Measurements from ENCODE around the gene SLC39A3.

Gene SLC39A3

GRCh38 chr19:2774083-2774679, 34.4 kb upstream of the SLC39A3 start:
- H3K4me3 Mint-ChIP-seq, result no peak overlapping the region
- no peak for ATAC-seq
- no peaks in the 10 kb centered on the region for H3K9me3 Mint-ChIP-seq
- H3K27ac Mint-ChIP-seq, result no peak overlapping the region
- H3K27me3 Mint-ChIP-seq, result no peaks in the 10 kb centered on the region
- H3K36me3 Mint-ChIP-seq, result peaks cover 27% of the 10 kb centered on the region
- peaks cover 47% of the 10 kb centered on the region for H3K4me1 Mint-ChIP-seq

GRCh38 chr19:2771786-2772674, 32.2 kb upstream of the SLC39A3 start:
- Mint-ChIP-seq H3K27ac (no peak overlapping the region), H3K9me3 (no peaks in the 10 kb centered on the region), H3K4me1 (peaks cover 30% of the 10 kb centered on the region), H3K36me3 (peaks cover 28% of the 10 kb centered on the region), H3K4me3 (no peak overlapping the region), H3K27me3 (no peaks in the 10 kb centered on the region)
- ATAC-seq, result no peak

GRCh38 chr19:2770055-2771013, 30.5 kb upstream of the SLC39A3 start:
- Mint-ChIP-seq H3K4me1 (peaks cover 18% of the 10 kb centered on the region), H3K27me3 (no peaks in the 10 kb centered on the region), H3K27ac (no peak overlapping the region), H3K36me3 (peaks cover 17% of the 10 kb centered on the region), H3K4me3 (no peak overlapping the region), H3K9me3 (no peaks in the 10 kb centered on the region)
- no peak for ATAC-seq

- Mint-ChIP-seq H3K27me3 (no peaks in the 10 kb centered on the region), H3K27ac (no peak overlapping the region), H3K36me3 (peaks cover 15% of the 10 kb centered on the region), H3K4me3 (no peak overlapping the region), H3K9me3 (no peaks in the 10 kb centered on the region), H3K4me1 (peaks cover 7% of the 10 kb centered on the region)
- ATAC-seq, result no peak
These were observed 29.4 kb upstream of the SLC39A3 start for GRCh38 chr19:2769218-2769617.

- no peak overlapping the region for H3K4me3 Mint-ChIP-seq
- ATAC-seq, result no peak
- H3K27me3 Mint-ChIP-seq, result no peaks in the 10 kb centered on the region
- no peaks in the 10 kb centered on the region for H3K9me3 Mint-ChIP-seq
- peaks cover 5% of the 10 kb centered on the region for H3K4me1 Mint-ChIP-seq
- H3K27ac Mint-ChIP-seq, result no peak overlapping the region
- peaks cover 14% of the 10 kb centered on the region for H3K36me3 Mint-ChIP-seq
These were observed 28.7 kb upstream of the SLC39A3 start for GRCh38 chr19:2768365-2769132.

GRCh38 chr19:2767688-2768087, 27.9 kb upstream of the SLC39A3 start:
- Mint-ChIP-seq H3K4me1 (peaks cover 5% of the 10 kb centered on the region), H3K36me3 (peaks cover 20% of the 10 kb centered on the region), H3K9me3 (no peaks in the 10 kb centered on the region), H3K27me3 (no peaks in the 10 kb centered on the region), H3K27ac (no peak overlapping the region), H3K4me3 (no peak overlapping the region)
- ATAC-seq, result no peak

GRCh38 chr19:2766594-2767372, 27.0 kb upstream of the SLC39A3 start:
- H3K27ac Mint-ChIP-seq, result no peak overlapping the region

GRCh38 chr19:2765376-2765775, 25.6 kb upstream of the SLC39A3 start:
- no peaks in the 10 kb centered on the region for H3K9me3 Mint-ChIP-seq
- ATAC-seq, result no peak
- no peaks in the 10 kb centered on the region for H3K4me1 Mint-ChIP-seq
- H3K27ac Mint-ChIP-seq, result no peak overlapping the region
- no peak overlapping the region for H3K4me3 Mint-ChIP-seq
- H3K36me3 Mint-ChIP-seq, result peaks cover 34% of the 10 kb centered on the region
- H3K27me3 Mint-ChIP-seq, result no peaks in the 10 kb centered on the region

More at GRCh38 chr19:2766594-2767372, 27.0 kb upstream of the SLC39A3 start:
- Mint-ChIP-seq H3K27me3 (no peaks in the 10 kb centered on the region), H3K36me3 (peaks cover 27% of the 10 kb centered on the region), H3K9me3 (no peaks in the 10 kb centered on the region), H3K4me1 (no peaks in the 10 kb centered on the region), H3K4me3 (no peak overlapping the region)
- no peak for ATAC-seq

GRCh38 chr19:2764945-2765344, 25.1 kb upstream of the SLC39A3 start:
- ATAC-seq, result no peak
- H3K4me1 Mint-ChIP-seq, result no peaks in the 10 kb centered on the region
- H3K4me3 Mint-ChIP-seq, result no peak overlapping the region
- peaks cover 38% of the 10 kb centered on the region for H3K36me3 Mint-ChIP-seq
- H3K27ac Mint-ChIP-seq, result no peak overlapping the region
- H3K9me3 Mint-ChIP-seq, result no peaks in the 10 kb centered on the region
- no peaks in the 10 kb centered on the region for H3K27me3 Mint-ChIP-seq

- Mint-ChIP-seq H3K4me1 (no peaks in the 10 kb centered on the region), H3K27me3 (no peaks in the 10 kb centered on the region), H3K27ac (no peak overlapping the region), H3K4me3 (no peak overlapping the region), H3K9me3 (no peaks in the 10 kb centered on the region), H3K36me3 (peaks cover 48% of the 10 kb centered on the region)
- ATAC-seq, result no peak
These were observed 23.9 kb upstream of the SLC39A3 start for GRCh38 chr19:2763687-2764086.

GRCh38 chr19:2762783-2763496, 23.1 kb upstream of the SLC39A3 start:
- ATAC-seq, result no peak
- H3K27ac Mint-ChIP-seq, result no peak overlapping the region
- no peaks in the 10 kb centered on the region for H3K9me3 Mint-ChIP-seq
- H3K4me3 Mint-ChIP-seq, result no peak overlapping the region
- peaks cover 54% of the 10 kb centered on the region for H3K36me3 Mint-ChIP-seq
- no peaks in the 10 kb centered on the region for H3K27me3 Mint-ChIP-seq
- no peaks in the 10 kb centered on the region for H3K4me1 Mint-ChIP-seq

GRCh38 chr19:2761876-2762782, 22.3 kb upstream of the SLC39A3 start:
- no peaks in the 10 kb centered on the region for H3K27me3 Mint-ChIP-seq
- no peaks in the 10 kb centered on the region for H3K9me3 Mint-ChIP-seq
- no peak for ATAC-seq
- no peak overlapping the region for H3K4me3 Mint-ChIP-seq
- peaks cover 54% of the 10 kb centered on the region for H3K36me3 Mint-ChIP-seq
- no peaks in the 10 kb centered on the region for H3K4me1 Mint-ChIP-seq
- no peak overlapping the region for H3K27ac Mint-ChIP-seq

GRCh38 chr19:2761309-2761677, 21.5 kb upstream of the SLC39A3 start:
- ATAC-seq, result no peak
- Mint-ChIP-seq H3K27me3 (no peaks in the 10 kb centered on the region), H3K9me3 (no peaks in the 10 kb centered on the region), H3K36me3 (peaks cover 55% of the 10 kb centered on the region), H3K4me1 (no peaks in the 10 kb centered on the region), H3K4me3 (no peak overlapping the region), H3K27ac (no peak overlapping the region)

All from stimulated activated memory B cell treated with anti-CD40 and anti-IgM and Interleukin-4, amounts not matched to agents 10 μg/mL and 1 μg/mL and 100 μg/mL, for 72 hours (primary cell).